Erythroblast (primary cell): ENCODE results near the gene NR3C2.

ENCODE experiments used
- GATA1 ChIP-seq: IDR thresholded peaks from 2 replicates; pipeline ENCODE4 v1.6.1; 2011; ENCODE audit warnings: low read depth, mild to moderate bottlenecking, control low read depth, low read length, moderate library complexity
- POLR2A ChIP-seq: IDR thresholded peaks from 2 replicates; pipeline ENCODE4 v1.6.1; 2011; ENCODE audit warnings: mild to moderate bottlenecking, low read length

DNA sequence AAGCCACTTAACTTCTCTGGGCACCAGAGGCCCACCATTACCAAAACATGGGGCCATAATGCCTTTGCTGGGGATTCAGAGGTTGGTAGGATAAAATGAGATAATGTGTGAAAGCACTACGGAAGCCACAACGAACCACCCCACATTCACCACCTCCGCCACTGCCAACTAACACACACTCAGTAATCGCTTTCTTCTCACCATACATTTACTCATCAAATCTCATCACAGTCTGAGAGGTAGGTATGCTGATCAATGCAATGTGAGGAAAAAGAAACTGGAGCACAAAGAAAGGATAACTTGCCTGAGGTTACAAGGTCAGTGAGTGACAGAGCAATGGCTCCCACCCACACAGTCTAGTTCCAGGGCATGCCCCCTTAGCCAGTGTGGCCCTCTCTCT, 257.3 kb downstream of the NR3C2 start:
- no peak for TF ChIP-seq POLR2A
- no peak for TF ChIP-seq GATA1
